ENCODE results near the gene SEMA4B.
"Not testable (repeated sequence)": the region's sequence is repeated elsewhere in the genome, so short reads cannot be mapped to it uniquely, and the experiment has no call there.

SEMA4B gene

GRCh38 chr15:90270502-90271150, 69.5 kb downstream of the SEMA4B start:
- DNase-seq (ENCODE audit: low read depth), result no peak
- TF ChIP-seq CTCF (IDR thresholded peaks at IDR 0.05; ENCODE audit: low read length, missing control alignments), result no peak
- H3K4me3 ChIP-seq (replicated peaks; ENCODE audit: low read depth, low read length), result no peak overlapping the region

GRCh38 chr15:90271459-90272166, 70.5 kb downstream of the SEMA4B start:
- TF ChIP-seq CTCF (IDR thresholded peaks at IDR 0.05; ENCODE audit: low read length, missing control alignments), result no peak
- no peak overlapping the region for H3K4me3 ChIP-seq (replicated peaks; ENCODE audit: low read depth, low read length)
- DNase-seq (ENCODE audit: low read depth), result no peak

GRCh38 chr15:90278467-90278866, 77.3 kb downstream of the SEMA4B start:
- DNase-seq (ENCODE audit: low read depth); H3K4me3 ChIP-seq (replicated peaks; ENCODE audit: low read depth, low read length): not testable (repeated sequence)
